ENCODE results near the gene NPR1. TPM values are rescaled to one million over a fixed set of nuclear protein-coding genes. Genes with fewer than 3 reads are reported as not detected.
A peak's percentile ranks its signal among the peaks of the same experiment; 100 is the strongest.

Gene NPR1
- total and polyA plus RNA-seq, 2 of the 13 experiments (the other 11 are each of a cell fraction or from before 2014, with no cell fraction given), result not detected

GRCh38 chr1:153679337-153680119 is 1.0 kb downstream of the NPR1 start (continued):
- TF ChIP-seq, protein P1, sequence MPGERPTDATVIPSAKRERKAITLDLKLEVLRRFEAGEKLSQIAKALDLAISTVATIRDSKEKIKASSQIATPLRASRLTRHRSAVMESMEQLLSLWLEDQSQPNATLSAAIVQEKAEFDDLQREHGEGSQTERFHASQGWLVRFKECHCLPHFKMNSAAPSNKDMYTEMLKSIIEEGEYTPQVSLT (CRISPR knock-in tag; IDR thresholded peaks at IDR 0.05; ENCODE audit: borderline replicate concordance, low read depth), result no peak
- no peak for TF ChIP-seq XBP1 (CRISPR knock-in tag; IDR thresholded peaks at IDR 0.05)
- TF ChIP-seq ZMYM3 (CRISPR knock-in tag; IDR thresholded peaks at IDR 0.05), result no peak
- no peak for TF ChIP-seq ZNF580 (CRISPR knock-in tag; IDR thresholded peaks at IDR 0.05; ENCODE audit: borderline replicate concordance, low read depth)
- TF ChIP-seq, protein P2, sequence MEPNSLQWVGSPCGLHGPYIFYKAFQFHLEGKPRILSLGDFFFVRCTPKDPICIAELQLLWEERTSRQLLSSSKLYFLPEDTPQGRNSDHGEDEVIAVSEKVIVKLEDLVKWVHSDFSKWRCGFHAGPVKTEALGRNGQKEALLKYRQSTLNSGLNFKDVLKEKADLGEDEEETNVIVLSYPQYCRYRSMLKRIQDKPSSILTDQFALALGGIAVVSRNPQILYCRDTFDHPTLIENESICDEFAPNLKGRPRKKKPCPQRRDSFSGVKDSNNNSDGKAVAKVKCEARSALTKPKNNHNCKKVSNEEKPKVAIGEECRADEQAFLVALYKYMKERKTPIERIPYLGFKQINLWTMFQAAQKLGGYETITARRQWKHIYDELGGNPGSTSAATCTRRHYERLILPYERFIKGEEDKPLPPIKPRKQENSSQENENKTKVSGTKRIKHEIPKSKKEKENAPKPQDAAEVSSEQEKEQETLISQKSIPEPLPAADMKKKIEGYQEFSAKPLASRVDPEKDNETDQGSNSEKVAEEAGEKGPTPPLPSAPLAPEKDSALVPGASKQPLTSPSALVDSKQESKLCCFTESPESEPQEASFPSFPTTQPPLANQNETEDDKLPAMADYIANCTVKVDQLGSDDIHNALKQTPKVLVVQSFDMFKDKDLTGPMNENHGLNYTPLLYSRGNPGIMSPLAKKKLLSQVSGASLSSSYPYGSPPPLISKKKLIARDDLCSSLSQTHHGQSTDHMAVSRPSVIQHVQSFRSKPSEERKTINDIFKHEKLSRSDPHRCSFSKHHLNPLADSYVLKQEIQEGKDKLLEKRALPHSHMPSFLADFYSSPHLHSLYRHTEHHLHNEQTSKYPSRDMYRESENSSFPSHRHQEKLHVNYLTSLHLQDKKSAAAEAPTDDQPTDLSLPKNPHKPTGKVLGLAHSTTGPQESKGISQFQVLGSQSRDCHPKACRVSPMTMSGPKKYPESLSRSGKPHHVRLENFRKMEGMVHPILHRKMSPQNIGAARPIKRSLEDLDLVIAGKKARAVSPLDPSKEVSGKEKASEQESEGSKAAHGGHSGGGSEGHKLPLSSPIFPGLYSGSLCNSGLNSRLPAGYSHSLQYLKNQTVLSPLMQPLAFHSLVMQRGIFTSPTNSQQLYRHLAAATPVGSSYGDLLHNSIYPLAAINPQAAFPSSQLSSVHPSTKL (CRISPR knock-in tag; IDR thresholded peaks at IDR 0.05), result 0 out of 2 replicates have a peak, but pooled peaks have one; percentile 8
- TF ChIP-seq RARA (CRISPR knock-in tag; IDR thresholded peaks at IDR 0.05), result no peak
- TF ChIP-seq, protein P3, sequence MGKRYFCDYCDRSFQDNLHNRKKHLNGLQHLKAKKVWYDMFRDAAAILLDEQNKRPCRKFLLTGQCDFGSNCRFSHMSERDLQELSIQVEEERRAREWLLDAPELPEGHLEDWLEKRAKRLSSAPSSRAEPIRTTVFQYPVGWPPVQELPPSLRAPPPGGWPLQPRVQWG (CRISPR knock-in tag; IDR thresholded peaks at IDR 0.05; ENCODE audit: borderline replicate concordance, low read depth), result no peak
- TF ChIP-seq SMC3 (IDR thresholded peaks at IDR 0.05; ENCODE audit: low read length), result no peak
- TF ChIP-seq TOE1 (CRISPR knock-in tag; IDR thresholded peaks at IDR 0.05), result no peak
- no peak for TF ChIP-seq YEATS2 (CRISPR knock-in tag; IDR thresholded peaks at IDR 0.05; ENCODE audit: borderline replicate concordance)
- TF ChIP-seq ZNF879 (CRISPR knock-in tag; IDR thresholded peaks at IDR 0.05), result no peak
- TF ChIP-seq, protein P4, sequence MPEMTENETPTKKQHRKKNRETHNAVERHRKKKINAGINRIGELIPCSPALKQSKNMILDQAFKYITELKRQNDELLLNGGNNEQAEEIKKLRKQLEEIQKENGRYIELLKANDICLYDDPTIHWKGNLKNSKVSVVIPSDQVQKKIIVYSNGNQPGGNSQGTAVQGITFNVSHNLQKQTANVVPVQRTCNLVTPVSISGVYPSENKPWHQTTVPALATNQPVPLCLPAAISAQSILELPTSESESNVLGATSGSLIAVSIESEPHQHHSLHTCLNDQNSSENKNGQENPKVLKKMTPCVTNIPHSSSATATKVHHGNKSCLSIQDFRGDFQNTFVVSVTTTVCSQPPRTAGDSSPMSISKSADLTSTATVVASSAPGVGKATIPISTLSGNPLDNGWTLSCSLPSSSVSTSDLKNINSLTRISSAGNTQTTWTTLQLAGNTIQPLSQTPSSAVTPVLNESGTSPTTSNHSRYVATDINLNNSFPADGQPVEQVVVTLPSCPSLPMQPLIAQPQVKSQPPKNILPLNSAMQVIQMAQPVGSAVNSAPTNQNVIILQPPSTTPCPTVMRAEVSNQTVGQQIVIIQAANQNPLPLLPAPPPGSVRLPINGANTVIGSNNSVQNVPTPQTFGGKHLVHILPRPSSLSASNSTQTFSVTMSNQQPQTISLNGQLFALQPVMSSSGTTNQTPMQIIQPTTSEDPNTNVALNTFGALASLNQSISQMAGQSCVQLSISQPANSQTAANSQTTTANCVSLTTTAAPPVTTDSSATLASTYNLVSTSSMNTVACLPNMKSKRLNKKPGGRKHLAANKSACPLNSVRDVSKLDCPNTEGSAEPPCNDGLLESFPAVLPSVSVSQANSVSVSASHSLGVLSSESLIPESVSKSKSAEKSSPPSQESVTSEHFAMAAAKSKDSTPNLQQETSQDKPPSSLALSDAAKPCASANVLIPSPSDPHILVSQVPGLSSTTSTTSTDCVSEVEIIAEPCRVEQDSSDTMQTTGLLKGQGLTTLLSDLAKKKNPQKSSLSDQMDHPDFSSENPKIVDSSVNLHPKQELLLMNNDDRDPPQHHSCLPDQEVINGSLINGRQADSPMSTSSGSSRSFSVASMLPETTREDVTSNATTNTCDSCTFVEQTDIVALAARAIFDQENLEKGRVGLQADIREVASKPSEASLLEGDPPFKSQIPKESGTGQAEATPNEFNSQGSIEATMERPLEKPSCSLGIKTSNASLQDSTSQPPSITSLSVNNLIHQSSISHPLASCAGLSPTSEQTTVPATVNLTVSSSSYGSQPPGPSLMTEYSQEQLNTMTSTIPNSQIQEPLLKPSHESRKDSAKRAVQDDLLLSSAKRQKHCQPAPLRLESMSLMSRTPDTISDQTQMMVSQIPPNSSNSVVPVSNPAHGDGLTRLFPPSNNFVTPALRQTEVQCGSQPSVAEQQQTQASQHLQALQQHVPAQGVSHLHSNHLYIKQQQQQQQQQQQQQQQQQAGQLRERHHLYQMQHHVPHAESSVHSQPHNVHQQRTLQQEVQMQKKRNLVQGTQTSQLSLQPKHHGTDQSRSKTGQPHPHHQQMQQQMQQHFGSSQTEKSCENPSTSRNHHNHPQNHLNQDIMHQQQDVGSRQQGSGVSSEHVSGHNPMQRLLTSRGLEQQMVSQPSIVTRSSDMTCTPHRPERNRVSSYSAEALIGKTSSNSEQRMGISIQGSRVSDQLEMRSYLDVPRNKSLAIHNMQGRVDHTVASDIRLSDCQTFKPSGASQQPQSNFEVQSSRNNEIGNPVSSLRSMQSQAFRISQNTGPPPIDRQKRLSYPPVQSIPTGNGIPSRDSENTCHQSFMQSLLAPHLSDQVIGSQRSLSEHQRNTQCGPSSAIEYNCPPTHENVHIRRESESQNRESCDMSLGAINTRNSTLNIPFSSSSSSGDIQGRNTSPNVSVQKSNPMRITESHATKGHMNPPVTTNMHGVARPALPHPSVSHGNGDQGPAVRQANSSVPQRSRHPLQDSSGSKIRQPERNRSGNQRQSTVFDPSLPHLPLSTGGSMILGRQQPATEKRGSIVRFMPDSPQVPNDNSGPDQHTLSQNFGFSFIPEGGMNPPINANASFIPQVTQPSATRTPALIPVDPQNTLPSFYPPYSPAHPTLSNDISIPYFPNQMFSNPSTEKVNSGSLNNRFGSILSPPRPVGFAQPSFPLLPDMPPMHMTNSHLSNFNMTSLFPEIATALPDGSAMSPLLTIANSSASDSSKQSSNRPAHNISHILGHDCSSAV (CRISPR knock-in tag; IDR thresholded peaks at IDR 0.05; ENCODE audit: borderline replicate concordance), result no peak
- TF ChIP-seq, protein P5, sequence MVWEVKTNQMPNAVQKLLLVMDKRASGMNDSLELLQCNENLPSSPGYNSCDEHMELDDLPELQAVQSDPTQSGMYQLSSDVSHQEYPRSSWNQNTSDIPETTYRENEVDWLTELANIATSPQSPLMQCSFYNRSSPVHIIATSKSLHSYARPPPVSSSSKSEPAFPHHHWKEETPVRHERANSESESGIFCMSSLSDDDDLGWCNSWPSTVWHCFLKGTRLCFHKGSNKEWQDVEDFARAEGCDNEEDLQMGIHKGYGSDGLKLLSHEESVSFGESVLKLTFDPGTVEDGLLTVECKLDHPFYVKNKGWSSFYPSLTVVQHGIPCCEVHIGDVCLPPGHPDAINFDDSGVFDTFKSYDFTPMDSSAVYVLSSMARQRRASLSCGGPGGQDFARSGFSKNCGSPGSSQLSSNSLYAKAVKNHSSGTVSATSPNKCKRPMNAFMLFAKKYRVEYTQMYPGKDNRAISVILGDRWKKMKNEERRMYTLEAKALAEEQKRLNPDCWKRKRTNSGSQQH (CRISPR knock-in tag; IDR thresholded peaks at IDR 0.05; ENCODE audit: low read depth), result no peak

Measured in HepG2 (cell line).